Cerebellar cortex (tissue), 1 donor: ENCODE results near the gene GCNA.

Source experiments
- DNase-seq: peaks from one replicate; pipeline ENCODE4 v3.0.0-alpha.2; 2015; ENCODE audit warnings: low spot score

Gene GCNA, protein sequence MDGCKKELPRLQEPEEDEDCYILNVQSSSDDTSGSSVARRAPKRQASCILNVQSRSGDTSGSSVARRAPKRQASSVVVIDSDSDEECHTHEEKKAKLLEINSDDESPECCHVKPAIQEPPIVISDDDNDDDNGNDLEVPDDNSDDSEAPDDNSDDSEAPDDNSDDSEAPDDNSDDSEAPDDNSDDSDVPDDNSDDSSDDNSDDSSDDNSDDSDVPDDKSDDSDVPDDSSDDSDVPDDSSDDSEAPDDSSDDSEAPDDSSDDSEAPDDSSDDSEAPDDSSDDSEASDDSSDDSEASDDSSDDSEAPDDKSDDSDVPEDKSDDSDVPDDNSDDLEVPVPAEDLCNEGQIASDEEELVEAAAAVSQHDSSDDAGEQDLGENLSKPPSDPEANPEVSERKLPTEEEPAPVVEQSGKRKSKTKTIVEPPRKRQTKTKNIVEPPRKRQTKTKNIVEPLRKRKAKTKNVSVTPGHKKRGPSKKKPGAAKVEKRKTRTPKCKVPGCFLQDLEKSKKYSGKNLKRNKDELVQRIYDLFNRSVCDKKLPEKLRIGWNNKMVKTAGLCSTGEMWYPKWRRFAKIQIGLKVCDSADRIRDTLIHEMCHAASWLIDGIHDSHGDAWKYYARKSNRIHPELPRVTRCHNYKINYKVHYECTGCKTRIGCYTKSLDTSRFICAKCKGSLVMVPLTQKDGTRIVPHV

DNA sequence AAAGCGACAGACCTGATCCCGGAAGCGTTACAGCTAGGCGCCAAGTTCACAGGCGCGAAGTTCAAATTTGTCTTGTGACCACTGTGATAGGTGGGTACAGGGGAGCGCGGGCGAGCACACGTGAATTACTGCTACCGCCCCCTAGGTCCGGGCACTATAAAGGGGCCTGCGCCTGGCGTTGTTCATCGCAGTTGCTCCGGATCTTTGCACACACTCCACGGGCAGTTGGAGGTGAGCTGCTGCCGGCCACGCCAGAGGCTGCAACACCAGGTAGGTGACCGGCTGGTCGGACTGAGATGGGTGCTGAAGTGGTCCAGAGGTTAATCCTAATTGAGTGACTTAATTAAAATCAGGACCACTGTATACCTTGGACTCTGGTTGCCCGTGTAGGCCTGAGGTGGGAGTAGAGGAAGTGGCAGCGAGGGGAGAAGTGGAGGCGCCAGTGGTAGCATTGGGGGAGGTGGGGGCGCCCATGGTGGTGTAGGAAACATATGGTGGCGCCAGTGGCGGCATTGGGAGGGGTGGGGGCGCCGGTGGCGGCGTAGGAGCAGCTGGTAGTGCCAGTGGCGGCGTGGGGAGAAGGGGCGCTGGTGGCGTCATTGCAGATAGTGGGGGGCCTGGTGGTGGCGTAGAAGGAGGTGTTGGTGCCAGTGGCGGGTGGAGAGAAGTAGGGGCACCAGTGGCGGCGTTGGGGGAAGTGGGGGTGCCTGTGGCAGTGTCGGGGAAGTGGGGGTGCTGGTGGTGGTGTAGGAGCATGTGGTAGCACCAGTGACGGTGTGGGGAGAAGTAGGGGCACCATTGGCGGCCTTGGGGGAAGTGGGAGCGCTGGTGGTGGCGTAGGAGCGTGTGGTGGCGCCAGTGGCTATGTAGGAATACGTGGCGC lies at the start of gene GCNA:
Gene GCNA (plus strand): TSS at position 185 of the 883 bp plus-strand sequence. CDS start 2,385 bp downstream, outside the sequence.
- DNase-seq: no peak

DNA sequence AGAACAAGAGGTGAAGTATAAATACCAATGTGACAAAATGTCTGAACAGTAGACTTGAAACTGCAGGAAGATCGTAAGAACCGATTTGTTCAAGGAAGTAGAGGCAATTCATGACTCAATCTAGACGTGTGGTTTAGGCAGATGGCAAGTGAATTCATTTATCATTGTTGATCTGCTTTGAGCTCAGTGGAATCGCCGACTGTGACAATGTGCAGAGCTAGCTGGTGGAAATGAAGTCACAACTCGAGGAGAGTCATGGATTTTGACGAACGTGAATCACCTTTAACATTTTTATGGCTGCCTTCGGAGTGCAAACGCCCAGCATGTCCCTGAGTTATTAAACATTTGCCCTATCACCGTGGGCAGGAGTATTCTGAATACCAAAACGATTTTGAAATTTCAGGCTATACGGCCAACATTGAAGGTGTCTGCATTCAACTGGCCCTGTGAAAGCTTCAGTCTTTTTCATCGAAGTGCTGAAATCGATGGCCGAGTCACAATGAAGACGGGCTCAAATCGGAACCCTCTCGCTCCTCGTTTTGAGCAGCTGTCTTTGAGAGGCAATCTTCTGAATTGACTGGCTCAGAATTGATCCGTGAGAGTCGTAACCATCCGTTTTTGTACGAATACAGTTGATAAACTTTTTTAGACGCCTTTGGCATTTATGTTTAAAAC lies 46.0 kb upstream of the GCNA start:
- peak; percentile 26 for DNase-seq

DNA sequence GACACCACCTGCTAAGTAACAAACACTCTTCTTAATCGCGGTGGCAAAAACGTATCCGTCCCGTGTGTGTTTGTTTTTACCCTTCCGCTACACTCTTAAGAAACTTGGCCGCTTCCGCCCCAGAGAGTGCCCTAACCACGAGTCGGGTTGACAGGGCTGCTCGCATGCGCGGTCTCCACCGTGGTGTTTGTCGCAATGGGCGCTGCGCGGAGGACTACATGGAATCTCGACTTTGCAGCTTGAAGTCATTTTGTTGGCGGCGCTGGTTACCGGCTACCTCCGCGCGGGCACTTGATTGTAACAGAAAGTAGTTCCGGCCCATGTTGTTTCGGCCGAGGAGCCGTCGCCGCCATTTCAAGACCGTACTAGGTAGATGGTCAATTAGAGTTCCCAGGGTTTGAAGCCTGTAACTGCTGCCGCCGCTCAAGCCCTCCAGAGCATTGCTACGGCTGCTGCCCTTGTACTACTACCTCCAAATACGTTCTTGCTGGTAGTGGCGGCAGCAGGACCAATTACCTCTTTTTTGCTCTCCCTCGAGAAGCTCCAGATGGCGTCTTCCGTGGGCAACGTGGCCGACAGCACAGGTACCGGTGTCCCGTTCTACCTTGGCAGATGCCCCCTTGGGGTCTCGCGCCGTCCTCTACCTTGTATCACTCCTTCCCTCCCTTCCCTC lies 45.3 kb upstream of the GCNA start, which contains the start of gene OGT:
Gene OGT (plus strand): TSS at position 352 of the 673 bp plus-strand sequence. CDS start 196 bp downstream, at position 548.
- peak; percentile 92 for DNase-seq

DNA sequence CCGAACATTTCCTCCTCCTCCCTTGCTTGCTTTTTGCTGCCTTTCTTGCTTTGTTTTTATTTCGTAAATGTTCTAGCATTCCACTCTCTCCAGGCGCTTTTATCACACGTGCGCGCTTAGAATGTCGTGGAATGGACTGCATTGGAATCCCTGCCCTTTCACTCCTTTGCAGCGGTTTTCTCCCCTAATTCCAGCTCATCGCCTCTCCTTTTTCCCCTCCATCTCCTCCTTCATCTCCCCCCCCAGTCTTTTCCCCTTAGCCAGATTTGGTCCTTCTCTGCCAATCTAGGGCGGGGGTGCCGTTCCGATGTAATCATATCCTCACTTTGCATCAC lies 44.8 kb upstream of the GCNA start:
- no peak for DNase-seq

DNA sequence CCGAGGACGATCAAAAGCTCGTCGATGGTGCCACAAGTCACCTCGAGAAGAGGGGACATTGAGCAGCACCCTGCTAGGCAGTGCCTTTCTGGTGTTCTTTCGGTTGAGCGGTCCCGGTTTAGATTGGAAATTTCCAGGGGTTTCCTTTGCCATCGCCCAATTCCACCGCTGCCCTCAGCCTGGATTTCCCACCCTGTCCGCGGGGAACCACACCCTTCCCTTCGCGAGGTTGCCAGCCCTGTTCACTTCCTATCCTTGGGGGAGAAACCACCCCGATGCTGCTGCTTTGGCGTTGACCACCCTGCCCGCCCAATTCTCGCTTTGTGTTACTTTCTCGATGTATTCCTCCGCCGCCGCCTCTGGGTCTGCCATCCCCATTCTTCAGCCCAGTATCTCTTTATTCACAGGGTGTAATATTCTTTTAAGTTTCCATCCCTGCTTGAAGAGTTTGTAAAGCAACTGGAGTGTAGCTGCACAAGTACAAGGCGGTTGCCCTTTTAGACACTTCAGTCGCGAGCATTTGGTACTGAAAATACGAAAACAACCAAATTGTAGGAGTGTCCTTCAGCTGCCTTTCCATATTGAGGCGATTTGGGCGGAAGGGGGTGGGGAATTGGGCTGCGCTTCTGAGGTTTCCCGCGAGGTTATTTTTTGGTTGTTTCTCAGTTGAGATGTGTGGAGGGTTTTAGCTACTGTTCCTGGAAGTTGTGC lies 44.2 kb upstream of the GCNA start:
- peak; percentile 56 for DNase-seq

DNA sequence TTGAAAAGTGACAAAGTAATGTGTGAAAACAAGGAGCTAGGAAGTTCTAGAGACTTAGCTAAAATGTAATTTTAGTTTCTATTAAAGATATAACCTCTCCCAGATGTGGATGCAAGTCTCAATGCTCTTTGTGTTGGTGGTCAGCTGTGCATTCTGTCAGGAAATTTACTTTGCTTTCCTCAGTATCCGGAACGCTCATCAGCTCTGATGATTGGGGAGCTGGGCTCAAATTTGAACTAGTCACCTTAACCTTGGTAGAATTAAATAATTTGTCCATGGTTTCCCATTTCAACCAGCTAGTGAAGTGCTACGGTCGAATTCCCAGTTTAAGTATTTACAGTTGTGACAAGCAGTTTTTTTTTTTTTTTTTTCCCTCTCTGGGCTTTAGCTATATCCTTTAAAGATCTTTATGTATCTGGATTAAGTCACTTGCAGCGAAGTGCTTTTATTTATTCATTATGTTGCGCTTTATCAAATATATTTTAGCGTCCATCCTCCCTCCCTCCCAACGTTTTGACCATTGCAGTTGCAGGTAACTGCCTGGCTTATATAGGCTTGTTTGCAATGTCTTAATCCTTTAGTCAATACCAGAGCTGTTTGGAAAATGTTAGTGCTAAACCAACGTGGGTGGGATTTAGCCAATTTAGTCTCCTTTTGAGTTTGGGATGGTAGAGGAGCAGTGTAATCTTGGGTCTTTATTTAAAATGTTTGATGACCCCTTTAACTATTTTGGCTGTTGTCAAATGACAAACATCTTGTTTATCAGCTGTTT lies 43.3 kb upstream of the GCNA start:
- no peak for DNase-seq

DNA sequence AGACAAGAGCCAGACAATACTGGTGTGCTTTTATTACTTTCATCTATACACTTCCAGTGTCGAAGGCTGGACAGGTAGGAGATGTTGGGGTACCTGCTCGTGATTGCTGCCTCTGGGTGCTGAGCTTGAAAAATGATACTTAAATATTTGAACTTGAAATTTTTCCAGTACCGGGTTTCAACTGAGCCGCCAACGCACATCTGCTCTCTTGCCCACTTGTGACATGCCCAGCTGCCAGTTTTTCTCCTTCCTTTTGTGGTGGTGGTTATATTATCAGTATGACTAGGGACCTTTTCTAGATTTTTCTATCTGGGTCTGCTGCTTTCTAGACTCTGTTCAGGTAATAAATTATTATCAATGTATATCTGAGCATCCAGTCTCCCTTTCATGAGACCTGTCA lies 42.0 kb upstream of the GCNA start:
- DNase-seq: no peak

DNA sequence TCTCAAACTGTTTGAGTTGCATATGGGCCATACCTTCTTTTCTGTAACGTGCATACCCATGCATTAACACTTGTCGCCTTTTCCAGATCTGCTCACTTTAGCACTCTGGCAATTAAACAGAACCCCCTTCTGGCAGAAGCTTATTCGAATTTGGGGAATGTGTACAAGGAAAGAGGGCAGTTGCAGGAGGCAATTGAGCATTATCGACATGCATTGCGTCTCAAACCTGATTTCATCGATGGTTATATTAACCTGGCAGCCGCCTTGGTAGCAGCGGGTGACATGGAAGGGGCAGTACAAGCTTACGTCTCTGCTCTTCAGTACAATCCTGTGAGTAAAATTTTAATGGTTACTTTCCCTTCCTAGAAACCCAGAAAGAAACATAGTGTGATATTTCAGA lies 40.5 kb upstream of the GCNA start:
- no peak for DNase-seq

DNA sequence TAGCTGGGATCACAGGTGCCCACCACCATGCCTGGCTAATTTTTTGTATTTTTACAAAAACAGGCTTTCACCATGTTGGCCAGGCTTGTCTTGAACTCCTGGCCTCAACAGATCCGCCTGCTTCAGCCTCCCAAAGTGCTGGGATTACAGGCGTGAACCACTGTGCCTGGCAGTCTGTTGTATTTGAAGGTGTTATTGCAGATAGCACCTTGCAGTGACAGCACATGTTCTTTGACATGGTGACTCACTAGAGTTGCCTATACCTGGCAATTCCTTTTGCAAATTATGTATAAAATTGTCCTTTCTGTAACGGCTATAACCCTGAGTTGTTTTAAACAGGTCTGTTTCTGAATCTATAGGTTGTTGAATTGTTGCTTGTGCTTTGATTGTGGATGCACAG lies 37.4 kb upstream of the GCNA start:
- DNase-seq: no peak

DNA sequence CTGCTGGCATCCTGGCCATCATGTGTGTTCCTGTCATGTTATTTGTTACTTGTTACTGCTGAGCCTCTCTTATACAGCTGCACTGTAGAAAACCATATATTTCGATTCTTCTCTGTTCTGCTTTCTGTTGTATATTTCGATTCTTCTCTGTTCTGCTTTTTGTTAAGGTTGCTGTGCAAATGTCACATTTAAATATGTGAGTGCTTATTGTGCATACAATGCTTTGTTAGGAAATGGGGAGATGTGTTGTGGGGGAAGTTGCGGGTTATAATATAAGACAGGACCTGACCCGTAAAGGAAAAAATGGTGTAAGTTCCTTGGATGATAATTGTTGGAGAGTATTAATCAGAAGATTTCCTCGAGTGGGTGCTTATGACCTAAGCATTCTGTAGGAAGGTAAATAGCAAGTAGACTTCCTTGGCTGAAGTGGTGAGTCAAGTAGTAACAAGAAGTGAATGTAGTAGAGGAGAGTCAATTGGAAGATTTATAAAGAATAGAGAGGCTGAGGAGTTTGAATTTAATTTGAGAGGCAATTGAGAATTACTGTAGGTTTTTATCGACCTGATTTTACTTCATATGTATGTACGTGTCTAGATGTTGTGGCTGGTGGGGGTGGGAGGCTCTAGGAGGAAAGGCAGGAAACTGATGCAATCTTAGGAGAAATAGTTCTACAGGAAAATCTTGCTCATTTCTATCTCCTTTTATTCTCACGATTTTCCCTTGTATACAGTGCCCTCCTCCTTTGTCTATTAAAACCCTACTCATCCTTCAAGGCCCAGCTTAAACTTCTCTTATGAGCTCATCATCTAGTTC lies 36.8 kb upstream of the GCNA start:
- DNase-seq: no peak

DNA sequence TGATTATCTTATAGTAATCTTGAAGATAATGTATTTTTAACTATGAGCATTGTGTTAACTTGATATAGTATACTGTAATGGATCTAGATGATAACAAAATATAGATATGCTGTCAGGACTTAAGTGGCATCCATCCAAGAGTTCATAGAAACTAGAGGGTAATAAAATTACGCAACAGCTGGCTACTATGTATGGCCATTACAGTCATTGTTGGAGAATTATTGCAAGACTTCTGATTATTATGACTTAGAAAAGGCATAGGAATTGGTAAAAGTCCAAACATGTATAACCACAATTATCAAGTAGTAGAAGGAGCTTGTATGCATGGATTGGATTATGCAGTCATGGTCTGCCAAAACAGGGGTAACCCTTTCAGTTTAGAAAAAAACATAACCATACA lies 35.8 kb upstream of the GCNA start:
- DNase-seq: no peak

DNA sequence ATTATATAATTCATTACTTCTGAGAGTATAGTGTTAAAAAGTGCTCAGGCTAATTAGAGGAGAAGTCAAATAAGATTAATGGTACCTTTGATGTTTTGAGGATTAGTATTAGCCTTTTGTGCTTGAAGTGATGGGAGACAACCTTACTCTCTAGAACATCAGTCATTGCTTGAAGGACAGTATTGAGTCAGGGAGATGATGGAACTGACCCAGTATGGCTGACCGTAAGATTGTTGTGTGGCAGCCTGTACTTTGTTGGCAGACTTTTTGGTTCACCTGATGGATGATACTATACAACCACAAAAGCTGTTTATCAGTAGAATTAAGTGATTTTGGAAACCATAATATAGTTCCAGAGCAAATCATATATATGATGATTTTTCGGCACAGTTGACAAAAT lies 35.4 kb upstream of the GCNA start:
- DNase-seq: no peak

DNA sequence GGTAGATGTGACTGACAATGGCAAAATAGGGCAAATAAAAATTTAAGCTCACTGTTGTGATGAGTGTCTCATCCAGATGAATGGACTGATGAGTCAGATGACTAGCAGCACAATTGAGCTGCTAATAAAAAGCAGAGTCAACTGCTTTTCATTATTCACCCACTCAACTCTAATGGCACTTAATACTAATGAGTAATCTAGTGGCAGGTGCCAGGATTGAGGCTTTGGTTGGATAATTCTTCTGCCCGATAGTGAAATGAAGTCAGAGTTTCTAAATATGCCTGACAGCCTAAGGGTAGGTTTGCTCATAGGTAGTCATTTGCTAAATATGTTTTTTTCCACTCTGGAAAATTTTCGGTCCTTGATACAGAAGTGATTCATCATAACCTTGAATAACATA lies 34.9 kb upstream of the GCNA start:
- DNase-seq: no peak

DNA sequence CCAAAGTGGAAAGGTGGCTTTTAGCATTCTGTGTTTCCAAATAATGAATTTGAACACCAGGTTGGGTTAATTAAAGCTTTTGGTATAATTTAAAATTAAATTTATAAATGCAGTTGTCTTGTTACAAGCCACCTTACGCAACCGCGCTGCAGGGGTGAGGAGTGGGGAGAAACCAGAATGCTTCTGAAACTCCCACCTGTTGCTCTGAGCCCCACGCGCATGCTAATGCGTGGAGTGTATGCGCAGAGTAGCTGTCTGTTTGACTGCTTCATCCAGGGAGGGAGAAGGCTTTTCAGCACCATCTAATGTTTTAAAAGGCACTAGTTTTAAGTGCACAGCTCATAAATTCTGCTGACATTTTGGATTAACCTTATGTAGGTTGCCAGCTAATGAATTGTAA lies 32.9 kb upstream of the GCNA start:
- no peak for DNase-seq

DNA sequence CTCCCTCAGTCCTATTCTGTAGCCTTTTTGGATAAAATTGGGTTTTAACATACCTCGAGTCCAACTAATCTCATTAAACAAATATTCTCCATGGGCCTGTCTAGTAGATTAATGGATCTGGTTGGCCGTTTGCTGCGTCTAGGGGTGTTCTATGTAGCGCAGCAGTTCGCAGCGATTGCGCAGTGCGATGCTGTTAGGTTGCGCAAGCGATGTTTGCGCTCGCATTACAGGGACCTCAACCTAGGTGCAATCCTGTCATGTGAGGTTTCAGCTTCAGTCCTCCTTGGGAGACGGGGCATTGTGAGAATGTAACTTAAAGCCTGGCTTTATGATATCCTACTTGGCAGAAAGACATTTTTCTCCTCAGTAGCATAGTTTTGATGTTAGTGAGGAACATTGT lies 31.4 kb upstream of the GCNA start:
- no peak for DNase-seq

DNA sequence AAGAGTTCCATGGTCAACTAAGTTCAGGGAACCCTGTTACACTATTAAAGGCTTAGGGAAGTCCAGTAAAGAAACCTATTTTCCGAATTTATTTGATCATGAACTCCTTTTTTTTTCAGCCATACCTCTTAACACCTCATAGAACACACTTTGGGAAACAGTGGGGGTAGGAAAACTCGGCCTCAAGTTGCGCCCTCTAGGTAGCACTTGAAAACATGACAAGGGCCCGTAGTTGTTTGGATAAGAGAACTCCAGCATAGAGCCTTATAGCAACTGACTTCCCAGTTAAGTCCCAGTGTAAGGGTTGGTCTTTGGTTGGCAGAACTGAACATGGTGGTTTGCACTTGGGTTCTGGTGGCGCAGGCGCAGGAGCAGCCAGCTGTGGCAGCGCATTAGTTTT lies 30.9 kb upstream of the GCNA start:
- DNase-seq: no peak

DNA sequence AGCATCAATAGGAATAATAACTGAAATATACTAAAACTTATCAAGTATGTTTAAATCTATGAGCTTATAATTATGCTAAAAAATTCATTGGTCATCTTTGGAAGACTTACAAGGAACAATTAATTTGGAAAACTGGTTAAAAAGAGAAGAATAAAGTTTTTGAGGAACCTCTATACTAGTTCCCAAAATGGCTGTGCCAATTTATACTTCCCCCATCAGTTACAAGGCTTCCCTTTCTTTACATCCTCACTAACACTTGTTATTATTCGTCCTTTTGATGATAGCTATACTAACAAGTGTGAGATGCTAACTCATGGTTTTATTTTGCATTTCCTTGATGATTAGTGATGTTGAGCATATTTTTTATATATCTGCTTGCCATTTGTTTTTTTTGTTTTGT lies 28.3 kb upstream of the GCNA start:
- DNase-seq: no peak

DNA sequence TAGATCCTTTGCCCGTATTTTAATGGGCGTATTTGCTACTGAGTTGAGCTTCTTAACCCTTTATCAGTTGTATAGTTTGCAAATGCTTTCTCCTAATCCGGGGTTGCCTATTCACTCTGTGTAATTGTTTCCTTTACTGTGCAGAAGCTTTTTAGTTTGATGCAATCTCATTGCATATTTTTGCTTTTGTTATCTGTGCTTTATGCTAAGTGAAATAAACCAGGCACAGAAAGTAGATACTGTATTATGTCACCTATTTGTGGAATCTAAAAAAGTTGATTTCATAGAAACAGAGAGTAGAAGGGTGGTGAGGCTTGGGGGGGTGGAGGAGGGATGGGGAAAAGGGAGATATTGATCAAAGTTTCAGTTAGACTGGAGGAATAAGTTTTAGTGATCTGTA lies 27.7 kb upstream of the GCNA start:
- no peak for DNase-seq

DNA sequence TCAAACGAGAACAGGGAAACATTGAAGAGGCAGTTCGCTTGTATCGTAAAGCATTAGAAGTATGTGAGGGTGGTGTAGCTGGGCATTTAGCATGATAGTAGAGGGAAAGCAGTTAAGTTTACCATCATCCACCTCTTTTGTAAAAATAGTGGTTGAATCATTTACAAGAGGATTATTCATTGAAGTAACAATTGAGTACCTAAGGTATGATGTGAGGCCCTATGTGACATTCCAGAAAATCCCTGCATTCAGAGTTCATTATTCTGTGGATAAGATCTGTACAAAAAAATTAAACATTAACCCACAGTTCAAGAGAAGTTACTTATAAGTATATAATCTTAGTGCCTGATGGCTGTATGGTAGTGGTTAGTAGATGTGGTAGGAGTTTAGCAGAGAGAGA lies 22.2 kb upstream of the GCNA start:
- no peak for DNase-seq
